Body of pancreas (tissue), 4 donors: ENCODE measurements around the gene AGPAT1. TPM values are rescaled to one million over a fixed set of nuclear protein-coding genes. Genes with fewer than 3 reads are reported as not detected.
A peak's percentile ranks its signal among the peaks of the same experiment; 100 is the strongest.

Experiments used
- ATAC-seq: fragments of 150-250 bp; one replicate; pipeline ENCODE4 v1.9.1; 2016
- DNase-seq, 4 donors: peaks; one replicate each; pipeline ENCODE4 v3.0.0-alpha.2; 2019
- H3K27ac ChIP-seq, 4 donors: fragments of 200-600 bp; sonication (generic); 1 replicate in 3 of 4; 2 replicates in 1 of 4; pipeline versions ENCODE4 v1.5.1 to v1.6.1; 2016 to 2019; ENCODE audit warnings: mild to moderate bottlenecking in 1 of 4, mixed read lengths in 1 of 4, moderate library complexity in 1 of 4
- H3K27me3 ChIP-seq, 2 donors: fragments of 200-600 bp; sonication (generic); one replicate each; pipeline ENCODE4 v1.6.0; 2016; ENCODE audit warnings: mild to moderate bottlenecking in 1 of 2
- H3K36me3 ChIP-seq, 2 donors: fragments of 200-600 bp; sonication (generic); replicated peaks in 1 of 2; 2 replicates each; pipeline ENCODE4 v1.5.1; 2016; ENCODE audit warnings: low read depth in 2 of 2; ENCODE audit not compliant: insufficient read depth in 1 of 2
- H3K4me1 ChIP-seq: fragments of 200-600 bp; sonication (generic); one replicate; pipeline ENCODE4 v1.6.0; 2016
- H3K4me3 ChIP-seq, 2 donors: fragments of 200-600 bp; sonication (generic); 1 replicate in 1 of 2; 2 replicates in 1 of 2; pipeline ENCODE4 v1.5.1; 2016 to 2019
- H3K9me3 ChIP-seq, 3 donors: fragments of 200-600 bp; sonication (generic); 1 replicate in 2 of 3; 2 replicates in 1 of 3; pipeline ENCODE4 v1.5.1; 2016
- POLR2A ChIP-seq, 3 donors: fragments of 450-650 bp; IDR thresholded peaks; one replicate each; pipeline ENCODE4 v1.6.1; 2016; ENCODE audit warnings: antibody characterized with exemption in 3 of 3, mild to moderate bottlenecking in 2 of 3
- WGBS, 2 donors: methylation state at CpG; one replicate each; pipeline ENCODE4 v1.1.5; 2017; 5-methylcytosine and 5-hydroxymethylcytosine counted together
- intact Hi-C: fragments of 100-400 bp; cut with DNase I; formaldehyde crosslinking; loops from one replicate; pipeline ENCODE4 v1.15.1; 2023
- total RNA-seq, 2 donors: library from RNA; depleted of rRNA; stranded (reverse); fragments of >200 nt; gene quantifications; one replicate each; pipeline ENCODE4 v1.1.0, GENCODE V29; 2016
- TF ChIP-seq, protein P1 (sequence below), 7 experiments: fragments of 450-650 bp in 4 of 7; fragments of 200-600 bp in 3 of 7; sonication (generic) in 3 of 7; IDR thresholded peaks; one replicate each; pipeline ENCODE4 v1.5.1; 2016 to 2019; ENCODE audit warnings: antibody characterized with exemption in 7 of 7

The AGPAT1 gene
- total RNA-seq, 2 donors from 2014 or later, result 13.2 to 16.1 TPM

DNA sequence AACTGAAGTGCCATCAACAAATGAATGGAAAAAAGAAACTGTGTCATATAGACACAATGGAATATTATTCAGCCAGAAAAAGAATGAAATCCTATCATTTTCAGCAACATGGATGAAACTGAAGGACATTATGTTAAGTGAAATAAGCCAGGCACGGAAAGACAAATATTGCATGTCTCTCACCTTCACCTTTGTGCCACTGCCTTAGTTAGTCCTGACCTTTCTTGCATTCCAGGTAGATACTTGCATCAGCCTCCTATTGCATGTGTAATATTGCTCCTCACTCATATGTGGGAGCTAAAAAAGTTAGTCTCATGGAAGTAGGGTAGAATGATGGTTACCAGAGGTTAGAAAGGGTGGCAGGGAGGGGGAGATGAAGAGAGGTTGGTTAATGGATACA, 33.1 kb upstream of the AGPAT1 start:
- no peaks in the 10 kb centered on the region for H3K9me3 ChIP-seq
- TF ChIP-seq, protein P1, sequence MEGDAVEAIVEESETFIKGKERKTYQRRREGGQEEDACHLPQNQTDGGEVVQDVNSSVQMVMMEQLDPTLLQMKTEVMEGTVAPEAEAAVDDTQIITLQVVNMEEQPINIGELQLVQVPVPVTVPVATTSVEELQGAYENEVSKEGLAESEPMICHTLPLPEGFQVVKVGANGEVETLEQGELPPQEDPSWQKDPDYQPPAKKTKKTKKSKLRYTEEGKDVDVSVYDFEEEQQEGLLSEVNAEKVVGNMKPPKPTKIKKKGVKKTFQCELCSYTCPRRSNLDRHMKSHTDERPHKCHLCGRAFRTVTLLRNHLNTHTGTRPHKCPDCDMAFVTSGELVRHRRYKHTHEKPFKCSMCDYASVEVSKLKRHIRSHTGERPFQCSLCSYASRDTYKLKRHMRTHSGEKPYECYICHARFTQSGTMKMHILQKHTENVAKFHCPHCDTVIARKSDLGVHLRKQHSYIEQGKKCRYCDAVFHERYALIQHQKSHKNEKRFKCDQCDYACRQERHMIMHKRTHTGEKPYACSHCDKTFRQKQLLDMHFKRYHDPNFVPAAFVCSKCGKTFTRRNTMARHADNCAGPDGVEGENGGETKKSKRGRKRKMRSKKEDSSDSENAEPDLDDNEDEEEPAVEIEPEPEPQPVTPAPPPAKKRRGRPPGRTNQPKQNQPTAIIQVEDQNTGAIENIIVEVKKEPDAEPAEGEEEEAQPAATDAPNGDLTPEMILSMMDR (IDR thresholded peaks at IDR 0.05), result no peak
- TF ChIP-seq POLR2A (IDR thresholded peaks at IDR 0.05), result no peak
- ATAC-seq, result no peak
- intact Hi-C loops, result no loop called here
- no peaks in the 10 kb centered on the region for H3K36me3 ChIP-seq
- 56 to 66% methylated on average over 1 of the region's 1 CpG for WGBS, 2 donors
- H3K4me1 ChIP-seq, result no peaks in the 10 kb centered on the region
- H3K27ac ChIP-seq, result no peak overlapping the region
- no peaks in the 10 kb centered on the region for H3K27me3 ChIP-seq
- H3K4me3 ChIP-seq, result no peak overlapping the region
- DNase-seq, result no peak

DNA sequence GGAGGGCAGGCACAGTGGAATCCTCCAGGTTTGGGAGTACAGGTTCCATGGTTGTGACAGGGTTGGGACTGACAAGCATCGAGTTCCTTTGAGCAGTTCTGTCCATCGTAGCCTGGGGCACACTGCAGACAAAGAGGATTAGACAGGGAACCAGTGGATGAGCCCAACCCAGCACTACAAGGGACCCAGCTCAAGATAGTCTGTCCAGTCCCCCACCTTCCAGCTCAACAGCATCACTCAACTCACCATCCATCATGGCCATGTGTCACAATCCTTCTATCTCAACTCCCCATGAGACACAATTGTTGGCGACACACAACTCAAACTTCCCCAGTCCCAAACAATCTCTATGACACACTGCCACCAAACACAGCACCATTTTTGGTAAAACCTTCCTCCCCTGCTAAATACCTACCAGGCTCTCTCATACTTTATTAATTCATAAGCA, 28.4 kb upstream of the AGPAT1 start:
- 64 to 87% methylated on average over 3 of the region's 3 CpGs for WGBS, 2 donors
- H3K4me3 ChIP-seq, result no peak overlapping the region
- H3K27me3 ChIP-seq, result no peaks in the 10 kb centered on the region
- no peak for DNase-seq
- no peak overlapping the region for H3K27ac ChIP-seq
- H3K36me3 ChIP-seq, result no peaks in the 10 kb centered on the region
- no peaks in the 10 kb centered on the region for H3K9me3 ChIP-seq
- peak; percentile 35 for ATAC-seq
- intact Hi-C loops, result no loop called here
- no peaks in the 10 kb centered on the region for H3K4me1 ChIP-seq
- TF ChIP-seq, protein P1 (IDR thresholded peaks at IDR 0.05), result no peak
- TF ChIP-seq POLR2A (IDR thresholded peaks at IDR 0.05), result no peak

DNA sequence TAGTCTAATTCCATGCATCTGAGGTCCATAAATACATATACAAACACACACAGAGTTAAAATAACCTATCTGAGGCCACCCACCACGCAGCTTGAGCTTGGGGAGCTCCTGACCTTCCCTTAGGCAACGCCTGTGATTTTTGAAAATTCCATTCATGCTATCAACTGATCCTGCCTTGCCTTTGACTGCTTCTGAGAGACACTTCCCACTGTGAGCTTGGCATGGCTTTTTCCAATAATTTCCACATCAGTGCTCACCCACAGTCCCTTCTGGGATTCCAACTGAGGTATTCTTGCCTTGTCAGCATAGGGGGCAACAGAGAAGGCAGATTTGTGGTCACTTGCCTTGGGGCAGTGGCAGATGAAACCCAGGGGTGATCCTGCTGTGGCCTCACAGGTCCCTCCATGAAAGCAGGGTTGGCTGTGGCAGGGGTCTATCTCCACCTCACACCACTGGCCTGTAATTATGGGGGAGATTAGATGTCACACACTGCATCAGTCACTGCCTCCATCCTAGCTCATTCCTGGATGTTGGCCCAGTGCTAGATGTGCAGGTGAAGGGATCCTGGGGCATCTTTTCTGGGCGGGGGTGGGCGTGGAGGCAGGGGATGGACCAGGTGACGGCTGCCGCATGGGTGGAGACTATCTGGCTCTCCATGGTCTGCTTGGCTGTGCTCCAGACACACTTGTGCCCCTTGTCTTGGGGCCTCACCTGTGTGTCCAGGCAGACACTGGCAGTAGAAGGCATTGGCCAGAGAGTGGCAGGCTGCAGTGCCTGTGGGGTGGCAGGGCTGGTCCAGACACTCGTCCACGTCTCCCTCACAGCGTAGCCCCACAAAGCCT, 27.8 kb upstream of the AGPAT1 start:
- no peak overlapping the region for H3K4me3 ChIP-seq
- WGBS, 2 donors, result 53 to 62% methylated on average over 5 to 9 of the region's 9 CpGs
- no peak overlapping the region for H3K27ac ChIP-seq
- no peaks in the 10 kb centered on the region for H3K4me1 ChIP-seq
- intact Hi-C loops, result no loop called here
- DNase-seq (no peak), ATAC-seq (peak; percentile 21)
- no peaks in the 10 kb centered on the region for H3K27me3 ChIP-seq
- TF ChIP-seq POLR2A (IDR thresholded peaks at IDR 0.05), result no peak
- TF ChIP-seq, protein P1 (IDR thresholded peaks at IDR 0.05), result no peak
- H3K9me3 ChIP-seq, result no peaks in the 10 kb centered on the region
- H3K36me3 ChIP-seq, result no peaks in the 10 kb centered on the region

DNA sequence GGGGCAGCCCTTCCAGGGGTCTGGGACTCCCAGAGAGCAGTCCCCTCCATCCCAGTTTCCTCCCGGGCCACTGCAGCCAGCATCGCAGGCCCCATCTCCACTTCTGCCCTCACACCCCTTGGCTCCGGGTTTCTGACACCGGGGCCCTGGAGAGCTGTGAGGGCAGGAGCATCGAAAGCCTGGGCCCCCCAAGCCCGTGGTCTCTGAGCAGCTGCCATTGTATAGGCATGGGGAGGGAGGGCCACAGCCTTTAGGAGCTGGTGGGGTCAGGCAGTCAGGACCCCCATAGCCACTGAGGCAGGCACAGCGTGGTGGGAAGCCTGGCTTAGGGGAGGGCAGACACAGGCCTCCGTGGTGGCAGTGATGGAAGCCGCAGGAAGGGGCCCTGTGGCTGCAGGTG, 26.3 kb upstream of the AGPAT1 start:
- TF ChIP-seq, protein P1 (IDR thresholded peaks at IDR 0.05), result no peak
- no peak for TF ChIP-seq POLR2A (IDR thresholded peaks at IDR 0.05)
- Histone ChIP-seq H3K9me3 (no peaks in the 10 kb centered on the region), H3K27me3 (no peaks in the 10 kb centered on the region), H3K36me3 (no peaks in the 10 kb centered on the region), H3K4me3 (no peak overlapping the region), H3K4me1 (peaks cover 3% of the 10 kb centered on the region), H3K27ac (no peak overlapping the region)
- 75 to 100% methylated on average over 1 to 9 of the region's 9 CpGs for WGBS, 2 donors
- no peak for DNase-seq
- intact Hi-C loops, result no loop called here
- no peak for ATAC-seq
